ENCODE data around the gene SKAP1.

Gene SKAP1

DNA sequence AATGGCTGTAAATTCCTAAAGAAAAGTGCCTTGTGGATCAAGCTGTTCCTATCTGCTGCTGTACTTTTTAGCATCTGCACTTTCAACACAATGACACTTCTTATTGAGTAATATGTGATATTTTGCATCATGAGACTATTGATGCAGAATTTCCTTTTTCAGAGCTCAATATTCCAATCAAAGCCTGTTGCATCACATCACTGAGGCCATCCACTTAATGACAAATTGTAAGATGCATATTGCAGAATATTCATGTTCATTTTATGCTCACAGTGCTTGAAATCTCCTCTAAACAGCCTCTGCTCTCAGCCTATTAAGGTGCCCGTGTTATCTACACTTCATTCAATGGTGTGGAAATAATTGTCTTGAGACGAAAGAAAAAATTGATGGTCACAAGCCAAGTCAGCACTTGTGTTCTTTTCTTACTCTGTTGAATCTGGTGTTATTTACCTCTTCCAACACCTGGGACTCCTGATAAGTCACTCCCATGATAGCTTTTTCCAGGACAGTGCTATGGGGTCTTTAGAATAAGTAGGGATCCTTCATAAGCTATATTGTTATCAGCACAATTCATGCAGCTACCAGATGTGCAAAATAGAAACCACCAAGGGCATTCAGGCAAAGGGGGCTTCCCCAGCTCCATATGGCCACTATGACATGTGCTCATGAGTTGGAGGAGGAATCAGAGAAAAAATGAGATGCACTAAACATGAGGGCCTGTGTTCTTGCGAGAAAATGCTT is 9.3 kb upstream of the SKAP1 start:
- TF ChIP-seq, protein P1, sequence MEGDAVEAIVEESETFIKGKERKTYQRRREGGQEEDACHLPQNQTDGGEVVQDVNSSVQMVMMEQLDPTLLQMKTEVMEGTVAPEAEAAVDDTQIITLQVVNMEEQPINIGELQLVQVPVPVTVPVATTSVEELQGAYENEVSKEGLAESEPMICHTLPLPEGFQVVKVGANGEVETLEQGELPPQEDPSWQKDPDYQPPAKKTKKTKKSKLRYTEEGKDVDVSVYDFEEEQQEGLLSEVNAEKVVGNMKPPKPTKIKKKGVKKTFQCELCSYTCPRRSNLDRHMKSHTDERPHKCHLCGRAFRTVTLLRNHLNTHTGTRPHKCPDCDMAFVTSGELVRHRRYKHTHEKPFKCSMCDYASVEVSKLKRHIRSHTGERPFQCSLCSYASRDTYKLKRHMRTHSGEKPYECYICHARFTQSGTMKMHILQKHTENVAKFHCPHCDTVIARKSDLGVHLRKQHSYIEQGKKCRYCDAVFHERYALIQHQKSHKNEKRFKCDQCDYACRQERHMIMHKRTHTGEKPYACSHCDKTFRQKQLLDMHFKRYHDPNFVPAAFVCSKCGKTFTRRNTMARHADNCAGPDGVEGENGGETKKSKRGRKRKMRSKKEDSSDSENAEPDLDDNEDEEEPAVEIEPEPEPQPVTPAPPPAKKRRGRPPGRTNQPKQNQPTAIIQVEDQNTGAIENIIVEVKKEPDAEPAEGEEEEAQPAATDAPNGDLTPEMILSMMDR (conservative IDR thresholded peaks at IDR 0.05), result no peak
- no peak overlapping the region for H3K27ac ChIP-seq

DNA sequence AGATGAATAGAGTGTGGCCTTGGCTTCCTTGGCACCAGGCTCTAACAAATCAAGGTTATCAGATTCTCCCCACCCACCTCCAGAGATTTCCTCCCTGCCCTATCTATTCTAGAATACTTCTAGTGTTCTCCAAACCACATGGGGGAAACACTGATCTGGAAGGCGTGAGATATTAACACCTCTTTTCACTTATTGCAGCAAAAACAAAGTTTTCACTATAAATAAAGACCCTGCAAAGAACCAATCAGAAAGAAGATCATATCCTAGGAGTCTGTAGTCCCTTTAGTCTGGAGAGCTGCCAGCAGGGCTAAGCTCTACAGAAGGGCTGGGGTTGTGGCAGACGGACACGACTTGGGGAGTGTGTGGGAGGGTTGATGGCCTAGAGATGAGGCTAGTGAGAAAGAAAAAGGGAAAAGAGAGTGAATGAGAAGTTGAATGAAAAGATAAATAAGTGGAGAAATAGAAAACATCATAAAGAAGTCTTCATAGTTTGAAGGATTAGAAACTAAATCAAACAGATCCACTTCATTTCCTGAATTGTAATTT is 8.6 kb upstream of the SKAP1 start:
- TF ChIP-seq, protein P1 (conservative IDR thresholded peaks at IDR 0.05), result no peak

DNA sequence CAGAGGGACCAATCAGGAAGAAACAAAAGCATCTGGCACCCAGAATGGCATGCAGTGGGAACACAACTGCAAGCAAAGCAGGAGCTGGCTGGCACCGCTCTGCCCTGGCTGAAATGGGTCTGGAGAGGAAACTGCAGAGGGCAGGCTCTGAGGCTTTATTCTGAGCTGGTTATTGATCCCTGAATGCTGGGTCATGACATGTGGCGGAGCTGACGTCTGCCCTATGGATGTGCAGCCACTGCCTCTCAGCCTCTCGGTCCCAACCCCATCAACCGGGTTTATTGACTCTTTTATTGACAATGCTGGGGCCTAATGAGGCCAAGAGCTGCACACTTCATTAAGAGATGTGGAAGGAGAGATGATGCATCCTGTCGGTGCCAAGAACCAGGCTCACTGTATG is 3.9 kb upstream of the SKAP1 start:
- TF ChIP-seq, protein P1 (conservative IDR thresholded peaks at IDR 0.05), result no peak

More for the DNA sequence above, 8.6 kb upstream of the SKAP1 start:
- no peak overlapping the region for H3K27ac ChIP-seq

DNA sequence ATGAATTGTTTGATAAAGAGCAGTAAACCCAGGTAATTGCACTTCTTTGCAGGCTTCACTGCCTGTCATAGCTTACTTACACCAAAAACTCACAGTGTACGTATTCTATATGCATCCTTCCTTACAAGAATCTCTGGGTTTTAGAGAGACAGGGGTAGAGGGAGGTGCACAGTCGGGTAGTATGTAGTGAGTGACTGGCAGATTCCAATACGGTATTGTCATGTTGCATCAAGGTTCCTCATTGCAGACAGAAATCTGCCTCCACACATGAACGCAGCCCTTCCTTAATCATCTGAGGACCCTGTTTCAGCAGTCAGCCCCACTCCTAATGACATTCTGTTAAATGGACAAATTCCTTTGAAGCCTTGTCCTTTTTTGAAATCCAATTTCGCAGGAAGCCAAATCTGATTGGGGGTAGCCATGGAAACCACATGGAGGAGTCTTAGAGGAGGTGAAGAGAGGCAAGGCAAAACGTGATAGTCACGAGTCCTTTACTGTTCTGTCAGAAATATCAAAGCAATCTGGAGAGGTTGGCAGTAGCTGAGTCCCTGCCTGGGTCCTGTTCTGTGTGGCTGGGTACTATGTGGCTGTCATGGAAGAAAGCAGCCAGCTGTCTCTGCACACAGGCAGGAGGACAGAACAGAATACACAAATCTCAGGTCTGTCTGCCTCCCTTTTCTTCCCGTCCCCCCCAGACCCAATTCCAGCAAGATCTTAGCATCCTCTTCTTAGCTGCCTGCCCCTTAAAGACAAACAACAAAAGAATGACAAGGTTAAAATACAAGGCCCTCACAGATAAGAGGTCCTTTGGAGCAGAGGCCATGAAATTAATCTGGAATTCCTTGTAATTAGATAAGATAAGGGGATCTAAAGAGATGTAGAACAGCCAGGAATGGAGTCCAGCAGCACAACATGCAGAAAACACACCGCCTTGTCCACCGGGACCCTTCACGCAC is 3.1 kb upstream of the SKAP1 start:
- TF ChIP-seq, protein P1 (conservative IDR thresholded peaks at IDR 0.05), result no peak
- H3K27ac ChIP-seq, result no peak overlapping the region

More for the DNA sequence above, 3.9 kb upstream of the SKAP1 start:
- no peak overlapping the region for H3K27ac ChIP-seq

DNA sequence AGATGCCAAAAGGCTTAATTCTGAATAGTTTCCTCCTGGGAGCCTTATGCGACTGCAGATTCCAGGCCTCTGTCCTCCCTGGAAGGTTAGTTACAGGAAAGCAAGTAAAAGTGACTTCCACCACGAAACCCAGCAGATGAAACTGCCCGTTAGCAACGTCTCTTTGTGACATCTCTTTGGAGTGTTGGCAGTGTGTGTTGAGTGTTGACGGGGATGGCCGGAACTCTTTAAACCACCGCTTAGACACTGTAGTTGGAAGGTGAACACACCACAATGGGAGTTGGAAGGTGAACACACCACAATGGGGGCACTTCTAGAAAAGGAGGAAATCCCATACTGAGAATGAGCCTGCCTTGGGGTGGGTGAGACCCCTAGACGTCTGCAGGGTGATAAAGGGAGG is 858 bp downstream of the SKAP1 start:
- TF ChIP-seq, protein P1 (conservative IDR thresholded peaks at IDR 0.05), result no peak
- no peak overlapping the region for H3K27ac ChIP-seq

DNA sequence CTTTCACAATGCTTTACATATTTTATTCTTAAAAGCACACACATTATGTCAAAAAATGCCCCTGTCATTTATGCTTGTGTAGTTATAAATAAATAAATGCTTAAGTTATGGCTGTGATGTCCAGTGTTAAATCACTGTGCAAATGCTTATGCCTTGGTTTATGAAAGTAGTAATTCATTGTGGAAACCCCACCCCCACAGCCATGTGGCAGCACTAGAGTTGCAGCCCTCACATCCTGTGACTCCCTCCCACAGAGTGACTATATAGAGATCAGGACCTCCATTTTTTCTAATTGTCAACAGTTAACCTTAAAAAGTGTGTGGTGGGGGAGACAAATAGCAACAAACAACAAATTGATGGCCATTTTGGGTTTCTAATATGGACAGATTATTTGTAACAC is 2.4 kb downstream of the SKAP1 start:
- no peak overlapping the region for H3K27ac ChIP-seq
- TF ChIP-seq, protein P1 (conservative IDR thresholded peaks at IDR 0.05), result no peak

All from VCaP (cell line).